ENCODE measurements around the gene XYLT2.
"Not testable (repeated sequence)": the region's sequence is repeated elsewhere in the genome, so short reads cannot be mapped to it uniquely, and the experiment has no call there.

Gene XYLT2

DNA sequence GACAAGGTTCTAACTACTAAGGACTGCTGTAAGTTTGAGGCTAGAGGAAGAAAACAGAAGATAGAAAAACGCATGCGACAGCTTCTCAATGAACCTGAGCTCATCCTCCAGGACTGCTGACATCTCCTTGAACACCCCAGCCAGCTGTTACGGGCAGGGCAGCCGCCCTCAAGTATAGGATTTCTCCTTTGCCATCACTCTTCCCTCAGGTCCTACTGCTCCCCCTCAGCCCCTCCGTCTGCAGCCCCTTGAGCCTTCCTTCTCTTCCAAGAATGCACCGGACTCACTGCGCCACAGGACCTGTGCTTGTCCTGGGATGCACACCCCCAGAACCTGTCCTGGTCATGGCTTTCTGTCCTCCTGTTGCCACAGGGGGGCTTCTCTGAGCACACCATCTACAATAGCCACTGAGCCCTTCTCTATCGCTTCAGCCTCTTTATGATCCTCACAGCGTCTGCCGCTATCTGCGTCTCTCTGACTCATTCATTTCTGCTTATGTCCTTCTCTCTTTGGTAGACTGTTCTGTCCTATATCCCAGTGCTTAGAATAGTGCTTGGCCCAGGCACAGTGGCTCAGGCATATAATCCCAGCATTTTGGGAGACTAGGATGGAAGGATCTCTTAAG, 15.7 kb upstream of the XYLT2 start:
- H3K36me3 Mint-ChIP-seq, result no peaks in the 10 kb centered on the region
- H3K27ac Mint-ChIP-seq, result no peak overlapping the region
- H3K27me3 Mint-ChIP-seq, result peaks cover 12% of the 10 kb centered on the region
- H3K9me3 Mint-ChIP-seq, result no peaks in the 10 kb centered on the region
- DNase-seq (ENCODE audit: low spot score in 2 of 2) (no peak), ATAC-seq (ENCODE audit: low read depth) (no peak)
- H3K4me3 Mint-ChIP-seq, result no peak overlapping the region
- peaks cover 5% of the 10 kb centered on the region for H3K4me1 Mint-ChIP-seq

DNA sequence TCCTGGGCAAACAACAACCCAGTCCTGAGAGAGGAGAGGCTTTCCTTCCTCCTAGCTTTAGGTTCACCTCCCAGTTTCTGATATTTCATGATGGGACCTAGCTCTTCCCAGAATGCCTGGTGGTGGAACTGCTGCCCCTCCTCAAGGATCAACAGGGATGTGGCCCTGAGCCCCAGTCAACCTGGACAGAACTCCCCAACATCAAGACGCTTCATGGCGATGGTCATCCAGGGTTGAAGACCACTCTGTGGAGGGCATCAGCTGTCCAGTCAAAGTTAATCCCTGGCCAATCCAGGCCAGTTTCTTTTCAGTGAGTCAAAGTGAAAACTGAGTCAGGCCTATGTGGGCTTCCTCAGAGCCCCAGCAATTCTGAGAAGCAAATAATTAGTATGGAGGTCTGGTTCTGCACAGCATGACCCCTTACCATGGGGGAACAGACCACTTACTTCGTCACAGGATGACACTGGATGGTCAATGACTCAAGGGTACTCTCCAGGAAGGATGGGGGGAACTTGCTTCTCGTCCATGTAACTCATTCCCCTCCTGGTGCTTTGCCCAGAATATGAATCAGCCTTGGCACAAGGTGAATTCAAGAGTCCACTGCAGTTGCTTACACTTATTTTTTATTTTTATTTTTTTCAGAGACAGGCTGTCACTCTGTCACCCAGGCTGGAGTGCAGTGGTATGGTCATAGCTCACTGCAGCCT, 14.7 kb upstream of the XYLT2 start:
- DNase-seq (ENCODE audit: low spot score in 2 of 2) (no peak), ATAC-seq (ENCODE audit: low read depth) (no peak)
- peaks cover 12% of the 10 kb centered on the region for H3K27me3 Mint-ChIP-seq
- H3K4me1 Mint-ChIP-seq, result peaks cover 5% of the 10 kb centered on the region
- H3K36me3 Mint-ChIP-seq, result no peaks in the 10 kb centered on the region
- no peak overlapping the region for H3K4me3 Mint-ChIP-seq
- H3K27ac Mint-ChIP-seq, result no peak overlapping the region
- no peaks in the 10 kb centered on the region for H3K9me3 Mint-ChIP-seq

DNA sequence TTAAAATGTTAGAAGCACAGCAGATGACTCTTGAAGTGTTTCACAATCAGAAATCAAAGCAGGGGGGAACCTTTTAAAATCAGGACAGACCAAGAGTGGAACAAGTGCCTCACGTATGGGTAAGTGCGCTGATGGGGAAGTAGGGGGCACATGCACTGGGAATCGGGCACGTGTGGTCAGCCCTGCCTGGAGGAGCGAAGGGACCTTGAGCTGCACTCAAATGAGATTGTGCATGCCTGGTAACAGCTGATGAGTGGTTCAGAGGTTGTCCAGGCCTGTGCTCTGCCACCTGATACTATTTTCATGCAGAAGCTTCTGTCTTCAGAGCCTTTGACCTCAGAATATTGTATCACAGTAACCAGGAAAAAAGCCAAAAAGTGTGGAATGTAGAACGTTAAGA, 13.7 kb upstream of the XYLT2 start:
- Mint-ChIP-seq H3K27me3 (peaks cover 14% of the 10 kb centered on the region), H3K36me3 (no peaks in the 10 kb centered on the region), H3K9me3 (no peaks in the 10 kb centered on the region), H3K4me1 (no peaks in the 10 kb centered on the region), H3K27ac (no peak overlapping the region), H3K4me3 (no peak overlapping the region)
- DNase-seq (ENCODE audit: low spot score in 2 of 2) (no peak), ATAC-seq (ENCODE audit: low read depth) (no peak)

DNA sequence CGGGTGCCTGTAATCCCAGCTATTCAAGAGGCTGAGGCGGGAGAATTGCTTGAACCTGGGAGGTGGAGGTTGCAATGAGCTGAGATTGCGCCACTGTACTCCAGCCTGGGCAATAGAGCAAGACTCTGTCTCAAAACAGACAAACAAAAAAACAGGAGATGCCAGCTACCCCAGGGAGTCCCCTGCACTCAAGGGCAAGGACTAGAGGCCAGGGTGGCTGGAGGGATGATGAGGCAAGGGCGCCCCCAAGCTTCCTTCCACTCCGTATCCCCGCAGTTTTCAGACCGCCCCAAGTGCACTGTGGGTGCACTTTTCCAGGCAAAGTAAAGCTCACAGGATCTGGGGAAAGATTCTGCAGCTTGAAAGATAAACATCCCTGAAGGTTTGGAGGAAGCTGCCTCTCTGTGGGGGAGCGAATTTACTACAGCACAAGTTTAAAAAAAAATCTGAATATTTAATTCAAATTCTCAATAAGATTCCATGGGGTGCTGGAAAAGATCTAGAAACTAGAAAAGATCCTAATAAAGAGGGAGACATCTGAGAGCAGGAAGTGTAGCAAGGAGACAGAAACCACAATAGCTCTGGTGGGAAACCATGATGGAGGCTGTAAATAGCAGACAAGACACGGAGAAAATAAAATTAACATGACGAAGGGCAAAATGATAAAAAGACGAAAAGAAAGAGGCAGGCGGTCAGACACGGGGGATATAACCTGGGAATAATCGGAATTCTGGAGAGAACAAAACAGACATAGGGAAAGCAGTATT, 12.5 kb upstream of the XYLT2 start:
- not testable (repeated sequence) for DNase-seq (ENCODE audit: low spot score in 2 of 2); H3K36me3 Mint-ChIP-seq; H3K27ac Mint-ChIP-seq; H3K4me1 Mint-ChIP-seq; H3K9me3 Mint-ChIP-seq; ATAC-seq (ENCODE audit: low read depth); H3K4me3 Mint-ChIP-seq
- H3K27me3 Mint-ChIP-seq, result peaks cover 14% of the 10 kb centered on the region

DNA sequence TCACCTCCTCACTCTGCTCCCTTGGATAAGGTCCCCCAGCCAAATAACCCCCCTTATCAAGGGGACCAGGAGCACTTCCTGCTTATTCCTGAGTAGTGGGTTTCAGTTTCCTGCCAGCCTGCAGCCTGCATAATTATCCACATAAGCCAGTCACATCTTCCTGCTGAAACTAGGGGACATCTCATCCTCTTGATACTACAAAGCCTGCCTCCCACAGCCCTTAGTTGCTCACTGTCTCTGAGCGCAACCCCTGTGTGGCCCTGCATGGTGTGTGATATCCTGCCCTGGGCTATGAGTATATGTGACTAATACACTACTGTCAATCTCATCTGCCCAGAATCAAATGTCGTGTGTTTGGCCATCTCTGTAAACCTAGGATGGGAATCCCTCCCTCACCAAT, 8.0 kb upstream of the XYLT2 start:
- Mint-ChIP-seq H3K4me1 (no peaks in the 10 kb centered on the region), H3K4me3 (no peak overlapping the region), H3K27ac (no peak overlapping the region), H3K27me3 (peaks cover 3% of the 10 kb centered on the region), H3K36me3 (peaks cover 8% of the 10 kb centered on the region), H3K9me3 (peaks cover 10% of the 10 kb centered on the region)
- ATAC-seq (ENCODE audit: low read depth) (no peak), DNase-seq (ENCODE audit: low spot score in 2 of 2) (no peak)

DNA sequence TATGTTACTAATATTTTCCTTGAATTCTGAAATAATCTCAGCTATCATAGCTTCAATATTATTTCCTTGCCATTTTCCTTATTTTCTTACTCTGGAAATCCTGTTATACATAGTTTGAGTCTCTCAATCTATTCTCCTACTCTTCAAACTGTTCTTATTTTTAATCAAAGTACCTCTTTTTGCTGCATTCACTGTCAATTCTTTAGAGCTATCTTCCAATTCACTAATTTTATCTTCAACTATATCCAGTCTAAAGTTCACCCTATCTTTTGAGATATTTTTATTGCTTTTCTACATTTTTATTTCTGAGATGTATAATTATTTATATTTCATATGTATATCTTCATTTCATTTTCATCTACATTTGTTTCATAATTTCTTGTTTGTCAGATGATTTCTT, 7.3 kb upstream of the XYLT2 start:
- DNase-seq (ENCODE audit: low spot score in 2 of 2) (no peak), ATAC-seq (ENCODE audit: low read depth) (no peak)
- H3K4me3 Mint-ChIP-seq, result no peak overlapping the region
- H3K9me3 Mint-ChIP-seq, result peaks cover 10% of the 10 kb centered on the region
- H3K27ac Mint-ChIP-seq, result no peak overlapping the region
- H3K36me3 Mint-ChIP-seq, result peaks cover 8% of the 10 kb centered on the region
- H3K4me1 Mint-ChIP-seq, result no peaks in the 10 kb centered on the region
- H3K27me3 Mint-ChIP-seq, result peaks cover 3% of the 10 kb centered on the region

DNA sequence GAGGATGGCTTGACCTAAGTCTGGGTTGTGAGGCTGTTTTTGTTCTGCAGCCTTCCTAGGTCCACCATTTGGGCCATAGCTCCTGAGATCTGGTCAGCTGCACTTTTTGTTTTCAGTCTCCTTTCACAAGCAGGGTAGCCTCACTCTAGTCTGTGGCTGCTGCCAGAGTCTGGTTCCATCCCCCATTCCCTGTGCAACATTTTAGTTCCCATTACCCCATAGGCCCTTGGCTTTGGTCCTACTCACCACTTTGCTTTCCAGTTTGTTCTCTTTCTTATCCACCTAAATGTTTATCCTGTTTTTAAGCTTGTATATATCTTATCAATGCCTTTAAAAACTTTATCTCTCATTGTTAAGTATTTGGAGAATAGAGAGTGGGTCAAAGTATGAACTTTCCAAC, 6.5 kb upstream of the XYLT2 start:
- Mint-ChIP-seq H3K9me3 (peaks cover 10% of the 10 kb centered on the region), H3K27me3 (peaks cover 3% of the 10 kb centered on the region), H3K36me3 (peaks cover 8% of the 10 kb centered on the region), H3K4me3 (no peak overlapping the region), H3K27ac (no peak overlapping the region), H3K4me1 (no peaks in the 10 kb centered on the region)
- DNase-seq (ENCODE audit: low spot score in 2 of 2) (no peak), ATAC-seq (ENCODE audit: low read depth) (no peak)

DNA sequence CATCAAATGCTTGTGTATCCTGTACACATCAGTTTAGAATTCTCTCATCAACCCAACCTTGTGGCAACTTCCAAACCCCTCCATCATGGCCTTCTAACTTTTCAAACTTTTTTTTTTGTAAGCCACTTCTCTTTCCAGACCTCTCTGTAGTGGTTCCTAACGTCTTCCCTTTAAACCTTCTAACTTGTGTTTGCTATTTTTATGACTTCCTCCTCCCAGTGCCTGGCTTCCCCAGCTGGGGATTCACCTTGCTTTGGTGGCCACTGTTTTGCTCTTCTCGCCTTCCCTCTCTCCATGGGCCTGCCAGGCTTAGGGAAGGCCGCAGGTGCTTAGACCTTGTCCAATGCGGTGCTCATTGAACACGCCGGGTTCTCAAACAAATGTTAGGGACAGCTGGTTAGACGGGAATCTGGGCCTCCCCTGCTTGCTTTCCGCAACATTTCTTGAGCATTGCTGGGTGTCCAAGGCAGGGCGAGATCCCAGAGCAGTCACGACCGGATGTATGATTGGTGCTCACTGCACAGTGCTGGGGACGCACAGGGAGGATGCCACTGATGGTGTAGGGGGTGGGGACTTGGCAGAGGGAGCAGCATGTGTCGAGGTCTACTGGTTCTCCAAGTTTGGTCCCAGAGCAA, 1.1 kb upstream of the XYLT2 start:
- ATAC-seq (ENCODE audit: low read depth) (no peak), DNase-seq (ENCODE audit: low spot score in 2 of 2) (no peak)
- Mint-ChIP-seq H3K4me3 (peak overlapping the region; percentile 75), H3K27me3 (no peaks in the 10 kb centered on the region), H3K27ac (no peak overlapping the region), H3K4me1 (peaks cover 24% of the 10 kb centered on the region), H3K9me3 (no peaks in the 10 kb centered on the region), H3K36me3 (no peaks in the 10 kb centered on the region)

DNA sequence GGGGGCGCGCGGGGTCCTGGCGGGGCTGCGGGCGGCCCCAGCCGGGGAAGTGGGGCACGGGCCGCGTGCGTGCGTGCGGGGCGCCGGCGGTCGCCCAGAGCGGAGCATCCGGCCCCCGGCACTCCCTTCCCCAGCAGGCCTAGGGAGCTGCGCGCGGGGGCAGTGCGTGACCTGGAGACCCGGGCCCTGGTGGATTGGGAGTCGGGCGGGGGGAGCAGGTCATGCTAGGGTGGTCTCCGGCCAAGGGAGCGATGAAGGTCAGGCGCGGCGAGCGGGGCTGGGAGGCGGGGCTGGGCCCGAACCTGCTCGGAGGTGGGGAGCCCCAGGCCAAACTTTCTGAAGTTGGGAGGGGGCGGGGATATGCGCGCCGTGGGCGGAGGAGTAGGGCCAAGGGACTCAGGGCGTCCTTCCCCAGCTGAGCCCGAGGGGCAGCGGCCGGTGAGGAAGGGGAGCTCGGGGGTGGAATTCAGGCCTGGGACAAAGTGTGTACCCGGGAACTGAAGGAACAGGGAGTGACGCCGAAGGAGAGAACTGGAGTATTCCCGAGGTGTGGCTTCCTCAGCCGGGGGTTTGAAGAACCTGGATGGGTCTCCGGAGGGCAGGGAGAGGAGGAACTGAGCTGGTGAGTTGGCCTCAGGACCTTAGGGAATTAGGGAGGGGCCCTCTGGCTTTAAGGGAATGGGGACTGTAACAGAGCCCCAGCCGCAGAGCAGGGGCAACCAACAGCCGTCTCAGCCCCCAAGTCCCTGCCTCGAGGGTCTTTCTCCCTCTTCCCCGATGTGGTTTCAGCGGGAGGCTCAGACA, 589 bp downstream of the XYLT2 start:
- H3K9me3 Mint-ChIP-seq, result no peaks in the 10 kb centered on the region

DNA sequence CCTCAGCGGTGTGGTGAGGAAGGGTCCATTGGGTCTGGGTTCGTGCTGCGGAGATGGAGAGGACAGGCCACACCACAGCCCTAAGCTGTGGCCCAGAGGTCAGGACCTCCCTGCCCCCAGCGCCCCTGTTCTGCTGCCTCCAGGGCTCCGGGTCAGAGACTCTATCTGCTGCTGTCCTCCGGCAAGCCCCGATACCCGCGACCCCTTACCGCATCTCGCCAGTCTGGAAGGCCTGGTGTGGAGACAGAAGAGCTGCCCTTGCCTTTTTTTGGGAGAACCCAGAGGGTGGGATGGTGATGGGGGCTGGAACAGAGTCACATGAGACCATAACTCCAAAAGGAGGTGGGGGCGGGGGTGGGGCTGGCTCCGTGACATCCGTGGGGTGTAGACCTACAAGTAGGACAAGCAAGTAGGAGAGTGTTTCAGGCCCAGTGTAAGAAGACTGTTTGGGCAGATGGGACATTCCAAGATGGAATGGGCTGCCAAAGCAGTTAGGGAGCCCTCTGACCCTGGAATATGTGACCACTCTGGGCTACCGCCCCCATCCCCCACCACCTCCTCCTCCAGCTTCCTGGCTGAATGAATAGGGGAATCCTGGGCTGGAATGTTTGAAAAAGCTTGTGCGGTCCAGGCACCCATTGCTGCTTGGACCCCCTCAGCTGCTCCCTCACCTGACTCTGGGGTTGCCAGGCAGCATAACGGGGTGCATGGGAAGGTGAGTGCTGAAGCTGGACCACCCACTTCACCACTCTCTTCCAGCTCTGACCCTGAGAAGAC, 1.4 kb downstream of the XYLT2 start:
- Mint-ChIP-seq H3K9me3 (no peaks in the 10 kb centered on the region), H3K4me3 (peak overlapping the region; percentile 95), H3K36me3 (peaks cover under 1% of the 10 kb centered on the region), H3K4me1 (peaks cover 34% of the 10 kb centered on the region), H3K27ac (no peak overlapping the region), H3K27me3 (no peaks in the 10 kb centered on the region)
- DNase-seq (ENCODE audit: low spot score in 2 of 2) (no peak), ATAC-seq (ENCODE audit: low read depth) (no peak)

More for the DNA sequence above, 589 bp downstream of the XYLT2 start:
- H3K27ac Mint-ChIP-seq, result peak overlapping the region; percentile 88
- peak overlapping the region; percentile 95 for H3K4me3 Mint-ChIP-seq
- H3K4me1 Mint-ChIP-seq, result peaks cover 31% of the 10 kb centered on the region
- H3K27me3 Mint-ChIP-seq, result no peaks in the 10 kb centered on the region
- H3K36me3 Mint-ChIP-seq, result no peaks in the 10 kb centered on the region
- ATAC-seq (ENCODE audit: low read depth), result peak; percentile 56
- DNase-seq (ENCODE audit: low spot score in 2 of 2), result peak in 1 of 2 donors; percentile 27

DNA sequence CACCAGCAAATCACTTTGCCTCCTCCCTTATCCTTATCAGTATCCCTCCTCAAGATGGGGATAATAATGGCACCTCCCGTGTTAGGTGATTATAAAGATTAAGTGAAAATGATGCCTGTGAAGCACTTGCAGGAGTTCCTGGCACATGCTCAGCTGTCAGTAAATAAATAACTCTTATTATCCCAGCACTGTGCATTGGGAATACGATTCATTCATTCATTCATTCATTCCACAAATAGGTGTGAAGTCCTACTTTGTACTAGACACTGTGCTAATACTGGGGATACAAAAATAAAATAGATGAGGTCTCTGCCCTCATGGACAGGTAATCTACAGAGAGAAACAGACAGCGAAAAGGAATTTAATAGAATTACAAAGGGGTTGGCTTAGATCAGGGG, 2.0 kb downstream of the XYLT2 start:
- no peaks in the 10 kb centered on the region for H3K9me3 Mint-ChIP-seq
- H3K27ac Mint-ChIP-seq, result no peak overlapping the region
- peak overlapping the region; percentile 55 for H3K4me3 Mint-ChIP-seq
- DNase-seq (ENCODE audit: low spot score in 2 of 2), result no peak
- peaks cover 34% of the 10 kb centered on the region for H3K4me1 Mint-ChIP-seq
- H3K27me3 Mint-ChIP-seq, result no peaks in the 10 kb centered on the region
- H3K36me3 Mint-ChIP-seq, result peaks cover 2% of the 10 kb centered on the region
- ATAC-seq (ENCODE audit: low read depth), result no peak

DNA sequence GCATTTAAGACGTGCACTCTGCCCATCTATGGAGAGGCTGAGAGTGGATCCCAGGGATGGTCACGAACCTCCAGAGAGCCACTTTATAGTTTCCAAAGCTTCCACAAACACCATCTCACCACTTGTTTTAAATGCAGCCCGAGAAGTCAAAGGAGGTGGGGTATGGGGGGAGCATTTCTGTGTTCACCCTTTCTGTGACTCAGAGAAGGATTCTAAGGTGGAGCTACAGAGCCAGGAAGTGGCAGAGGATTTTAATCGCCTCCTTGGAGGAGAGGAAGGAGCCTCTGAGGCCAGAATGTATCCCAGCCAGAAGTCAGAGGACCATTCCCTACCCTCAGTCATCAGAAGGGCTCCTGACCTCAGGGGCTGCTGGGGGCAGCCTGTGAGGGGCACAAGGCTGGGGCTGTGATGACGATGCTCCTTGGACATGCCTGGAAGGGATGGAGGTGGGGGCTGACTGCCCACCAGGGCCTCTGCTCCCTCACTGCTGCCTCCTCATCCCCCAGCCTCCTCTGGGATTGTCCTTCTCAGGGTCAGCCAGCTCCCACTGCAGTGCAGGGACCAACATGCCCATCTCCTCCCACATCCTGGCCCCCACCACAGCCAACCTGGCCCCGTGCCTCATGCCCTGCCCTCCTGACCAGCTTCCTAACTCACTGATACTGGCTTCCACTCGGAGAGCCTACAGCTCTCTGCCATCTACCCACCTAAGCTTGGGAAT, 2.8 kb downstream of the XYLT2 start:
- Mint-ChIP-seq H3K27ac (peak overlapping the region; percentile 7), H3K36me3 (peaks cover 6% of the 10 kb centered on the region), H3K27me3 (no peaks in the 10 kb centered on the region), H3K4me1 (peaks cover 34% of the 10 kb centered on the region), H3K9me3 (no peaks in the 10 kb centered on the region), H3K4me3 (no peak overlapping the region)
- DNase-seq (ENCODE audit: low spot score in 2 of 2) (no peak), ATAC-seq (ENCODE audit: low read depth) (no peak)
